ENCODE measurements around the gene SGPP2. TPM values are rescaled to one million over a fixed set of nuclear protein-coding genes. Genes with fewer than 3 reads are reported as not detected.

The SGPP2 gene
- total RNA-seq, 1 donor from 2014 or later = 0.11 TPM

DNA sequence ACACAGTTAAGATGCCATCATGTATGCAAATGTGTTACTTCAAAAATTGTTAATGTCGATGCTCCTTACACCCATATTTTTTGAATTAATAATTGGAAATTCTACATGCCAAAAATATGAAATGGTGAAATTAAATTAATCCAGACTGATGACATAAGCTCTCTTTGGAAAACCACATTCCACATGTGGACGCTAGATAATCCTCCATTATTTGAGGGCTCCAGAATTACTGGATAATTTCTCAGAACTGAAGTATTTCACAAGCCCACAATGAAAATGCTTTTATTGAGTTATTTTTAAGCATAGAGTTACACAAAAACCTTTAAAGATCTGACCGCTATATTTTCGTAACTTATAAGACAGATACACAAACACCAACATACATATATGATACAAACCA lies 183.7 kb downstream of the SGPP2 start:
- H3K4me3 Mint-ChIP-seq = no peak overlapping the region
- H3K4me2 ChIP-seq = no peak overlapping the region
- H3K4me1 Mint-ChIP-seq = peaks cover 13% of the 10 kb centered on the region
- no peak overlapping the region for H3K27ac ChIP-seq
- no peak overlapping the region for H3K9ac ChIP-seq
- no peaks in the 10 kb centered on the region for H3K9me3 Mint-ChIP-seq
- H3K9me3 ChIP-seq (ENCODE audit: low read depth) = no peaks in the 10 kb centered on the region
- H3K27ac Mint-ChIP-seq = no peak overlapping the region
- H3K36me3 ChIP-seq = peaks cover 3% of the 10 kb centered on the region
- no peaks in the 10 kb centered on the region for H3K27me3 Mint-ChIP-seq (ENCODE audit: insufficient read depth, low read depth)
- peaks cover 6% of the 10 kb centered on the region for H3F3A ChIP-seq (ENCODE audit: low read depth)
- DNase-seq (ENCODE audit: low spot score) = no peak
- no peaks in the 10 kb centered on the region for H3K27me3 ChIP-seq
- peaks cover 20% of the 10 kb centered on the region for H3K4me1 ChIP-seq
- H3K4me3 ChIP-seq = no peak overlapping the region
- H3K79me2 ChIP-seq (ENCODE audit: low read depth) = no peaks in the 10 kb centered on the region
- H4K20me1 ChIP-seq (ENCODE audit: low read depth) = no peaks in the 10 kb centered on the region
- no peak for TF ChIP-seq EZH2 (IDR thresholded peaks at IDR 0.05)
- H3K36me3 Mint-ChIP-seq = peaks cover 4% of the 10 kb centered on the region
- H2AFZ ChIP-seq (replicated peaks) = no peak overlapping the region

DNA sequence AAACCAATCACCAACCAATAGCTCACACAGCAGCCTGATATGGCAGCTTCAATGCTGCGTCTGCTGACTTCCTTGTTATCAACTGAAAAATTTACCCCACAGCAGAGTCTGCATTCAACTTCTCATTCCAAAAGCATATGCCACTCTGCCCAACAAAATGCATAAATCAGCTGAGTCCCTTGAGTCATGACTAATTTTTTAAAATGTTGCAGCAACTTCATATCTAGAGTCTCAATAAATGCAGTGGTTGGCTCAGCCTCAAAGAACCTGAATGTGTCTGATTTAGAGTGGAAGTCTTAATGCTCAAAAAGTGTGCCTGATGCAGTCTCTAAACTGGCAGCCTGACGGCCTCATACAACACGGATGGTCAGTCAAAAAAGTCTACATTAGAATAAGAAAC lies 185.0 kb downstream of the SGPP2 start:
- Histone ChIP-seq H3K9ac (no peak overlapping the region), H3K36me3 (no peaks in the 10 kb centered on the region), H3K4me2 (no peak overlapping the region), H3K4me1 (peaks cover 20% of the 10 kb centered on the region), H3F3A (ENCODE audit: low read depth) (peaks cover 6% of the 10 kb centered on the region), H3K27ac (no peak overlapping the region), H3K79me2 (ENCODE audit: low read depth) (no peaks in the 10 kb centered on the region), H3K9me3 (ENCODE audit: low read depth) (no peaks in the 10 kb centered on the region), H3K4me3 (no peak overlapping the region), H3K27me3 (no peaks in the 10 kb centered on the region), H4K20me1 (ENCODE audit: low read depth) (no peaks in the 10 kb centered on the region), H2AFZ (replicated peaks) (no peak overlapping the region)
- H3K27me3 Mint-ChIP-seq (ENCODE audit: insufficient read depth, low read depth) = no peaks in the 10 kb centered on the region
- peaks cover 16% of the 10 kb centered on the region for H3K4me1 Mint-ChIP-seq
- no peak for DNase-seq (ENCODE audit: low spot score)
- H3K36me3 Mint-ChIP-seq = peaks cover 2% of the 10 kb centered on the region
- TF ChIP-seq EZH2phosphoT487 (IDR thresholded peaks at IDR 0.05) (no peak), EZH2 (IDR thresholded peaks at IDR 0.05) (no peak)
- TF ChIP-seq, protein P1, sequence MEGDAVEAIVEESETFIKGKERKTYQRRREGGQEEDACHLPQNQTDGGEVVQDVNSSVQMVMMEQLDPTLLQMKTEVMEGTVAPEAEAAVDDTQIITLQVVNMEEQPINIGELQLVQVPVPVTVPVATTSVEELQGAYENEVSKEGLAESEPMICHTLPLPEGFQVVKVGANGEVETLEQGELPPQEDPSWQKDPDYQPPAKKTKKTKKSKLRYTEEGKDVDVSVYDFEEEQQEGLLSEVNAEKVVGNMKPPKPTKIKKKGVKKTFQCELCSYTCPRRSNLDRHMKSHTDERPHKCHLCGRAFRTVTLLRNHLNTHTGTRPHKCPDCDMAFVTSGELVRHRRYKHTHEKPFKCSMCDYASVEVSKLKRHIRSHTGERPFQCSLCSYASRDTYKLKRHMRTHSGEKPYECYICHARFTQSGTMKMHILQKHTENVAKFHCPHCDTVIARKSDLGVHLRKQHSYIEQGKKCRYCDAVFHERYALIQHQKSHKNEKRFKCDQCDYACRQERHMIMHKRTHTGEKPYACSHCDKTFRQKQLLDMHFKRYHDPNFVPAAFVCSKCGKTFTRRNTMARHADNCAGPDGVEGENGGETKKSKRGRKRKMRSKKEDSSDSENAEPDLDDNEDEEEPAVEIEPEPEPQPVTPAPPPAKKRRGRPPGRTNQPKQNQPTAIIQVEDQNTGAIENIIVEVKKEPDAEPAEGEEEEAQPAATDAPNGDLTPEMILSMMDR (IDR thresholded peaks at IDR 0.05) = no peak
- H3K4me3 Mint-ChIP-seq = no peak overlapping the region
- no peaks in the 10 kb centered on the region for H3K9me3 Mint-ChIP-seq
- H3K27ac Mint-ChIP-seq = no peak overlapping the region

Small RNA genes lying within 50 kb of the gene (small RNA-seq; reads per million reads assigned to genes)
- gene RF00019 (not detected), gene RNU6-619P (not detected)

Other genes starting within 250 kb of the SGPP2 start
- gene PAX3, start 125.5 kb upstream of the SGPP2 start, total RNA-seq (ENCODE audit: low replicate concordance) = 4.6 and 4.9 TPM in 2 replicates
- 16.4 and 25.0 TPM in 2 replicates for gene FARSB, start 231.5 kb downstream of the SGPP2 start, total RNA-seq (ENCODE audit: low replicate concordance)
- 0.62 and 2.0 TPM in 2 replicates for gene MOGAT1, start 247.1 kb downstream of the SGPP2 start, total RNA-seq (ENCODE audit: low replicate concordance)